HEK293 (cell line): Measurements from ENCODE around the gene NOL4L.

Source experiments
- CTCF ChIA-PET: fragments of 350-600 bp; formaldehyde crosslinking; extraction: SDS; loops from one replicate; lab custom pipeline; 2021; ENCODE audit warnings: antibody characterized with exemption; lab: Yijun Ruan, JAX
- POLR2A ChIA-PET: fragments of 300-600 bp; formaldehyde crosslinking; extraction: SDS; loops from one replicate; lab custom pipeline; 2020; ENCODE audit warnings: antibody characterized with exemption, inconsistent platforms; lab: Yijun Ruan, JAX
- H3K27ac ChIP-seq: fragments of 200-500 bp; sonication (Bioruptor generic); 2 replicates; pipeline ENCODE4 v1.5.1; 2014; ENCODE audit warnings: low read depth, low read length, control low read depth, inconsistent platforms; ENCODE audit errors: extremely low read depth
- H3K36me3 ChIP-seq, 2 experiments: fragments of 200-500 bp in 1 of 2; sonication (Bioruptor generic) in 1 of 2; 1 replicate in 1 of 2; 2 replicates in 1 of 2; pipeline ENCODE4 v1.5.1; 2014 to 2017; ENCODE audit warnings: inconsistent platforms in 2 of 2, low read length in 2 of 2; ENCODE audit not compliant: control insufficient read depth in 2 of 2, insufficient read depth in 1 of 2
- H3K4me1 ChIP-seq: fragments of 200-500 bp; sonication (Bioruptor generic); 2 replicates; pipeline ENCODE4 v1.5.1; 2014; ENCODE audit warnings: mild to moderate bottlenecking, low read length, inconsistent platforms; ENCODE audit not compliant: control insufficient read depth, insufficient read depth
- H3K4me3 ChIP-seq: 2 replicates; pipeline ENCODE4 v1.5.1; 2011; ENCODE audit warnings: low read depth, mild to moderate bottlenecking, control low read depth, low read length, moderate library complexity
- H3K9me3 ChIP-seq: fragments of 200-500 bp; sonication (Bioruptor generic); 2 replicates; pipeline ENCODE4 v1.5.1; 2014; ENCODE audit warnings: low read depth, low read length, inconsistent platforms; ENCODE audit not compliant: control insufficient read depth, insufficient read depth
- BCL11A ChIP-seq: fragments of 450-650 bp; formaldehyde crosslinking; IDR thresholded peaks from 2 replicates; pipeline ENCODE4 v1.5.1; 2016; ENCODE audit warnings: low read depth, missing biosample characterization, missing genetic modification characterization
- GLIS1 ChIP-seq: fragments of 450-650 bp; formaldehyde crosslinking; IDR thresholded peaks from 2 replicates; pipeline ENCODE4 v1.5.1; 2016; ENCODE audit warnings: missing biosample characterization, missing genetic modification characterization
- HIC1 ChIP-seq: fragments of 450-650 bp; formaldehyde crosslinking; IDR thresholded peaks from 2 replicates; pipeline ENCODE4 v1.5.1; 2016; ENCODE audit warnings: missing biosample characterization, missing genetic modification characterization
- MEIS1 ChIP-seq: sonication (generic); formaldehyde crosslinking; IDR thresholded peaks from 2 replicates; pipeline ENCODE4 v1.8.1; 2022; ENCODE audit warnings: missing genetic modification reagents, mild to moderate bottlenecking, borderline replicate concordance
- OVOL3 ChIP-seq: fragments of 450-650 bp; formaldehyde crosslinking; IDR thresholded peaks from 2 replicates; pipeline ENCODE4 v1.5.1; 2016; ENCODE audit warnings: missing biosample characterization, missing genetic modification characterization
- PRDM4 ChIP-seq: fragments of 450-650 bp; formaldehyde crosslinking; IDR thresholded peaks from 2 replicates; pipeline ENCODE4 v1.5.1; 2017; ENCODE audit warnings: missing biosample characterization, missing genetic modification characterization
- SETDB1 ChIP-seq: IDR thresholded peaks from one replicate; pipeline ENCODE4 v1.6.1; 2017; ENCODE audit warnings: mild to moderate bottlenecking, low read length, moderate library complexity, mixed read lengths; ENCODE audit not compliant: insufficient read length
- ZBTB10 ChIP-seq: fragments of 450-650 bp; formaldehyde crosslinking; IDR thresholded peaks from 2 replicates; pipeline ENCODE4 v1.5.1; 2016; ENCODE audit warnings: missing biosample characterization, missing genetic modification characterization
- ZNF202 ChIP-seq: fragments of 450-650 bp; formaldehyde crosslinking; IDR thresholded peaks from 2 replicates; pipeline ENCODE4 v1.5.1; 2016; ENCODE audit warnings: missing biosample characterization, missing genetic modification characterization, borderline replicate concordance
- ZNF23 ChIP-seq: fragments of 450-650 bp; formaldehyde crosslinking; IDR thresholded peaks from 2 replicates; pipeline ENCODE4 v1.5.1; 2016; ENCODE audit warnings: missing biosample characterization, missing genetic modification characterization, borderline replicate concordance
- ZNF248 ChIP-seq: fragments of 450-650 bp; formaldehyde crosslinking; IDR thresholded peaks from 2 replicates; pipeline ENCODE4 v1.5.1; 2017; ENCODE audit warnings: missing biosample characterization, missing genetic modification characterization
- ZNF302 ChIP-seq: fragments of 450-650 bp; formaldehyde crosslinking; IDR thresholded peaks from 2 replicates; pipeline ENCODE4 v1.5.1; 2016; ENCODE audit warnings: missing biosample characterization, missing genetic modification characterization, low read depth
- ZNF324 ChIP-seq: fragments of 450-650 bp; formaldehyde crosslinking; IDR thresholded peaks from 2 replicates; pipeline ENCODE4 v1.5.1; 2016; ENCODE audit warnings: missing biosample characterization, missing genetic modification characterization
- ZNF350 ChIP-seq: fragments of 450-650 bp; formaldehyde crosslinking; IDR thresholded peaks from 2 replicates; pipeline ENCODE4 v1.5.0; 2017; ENCODE audit warnings: missing biosample characterization, mild to moderate bottlenecking, missing genetic modification characterization
- ZNF529 ChIP-seq: fragments of 450-650 bp; formaldehyde crosslinking; IDR thresholded peaks from 2 replicates; pipeline ENCODE4 v1.5.1; 2017; ENCODE audit warnings: missing genetic modification characterization, missing biosample characterization; ENCODE audit not compliant: insufficient replicate concordance
- ZNF560 ChIP-seq: fragments of 450-650 bp; formaldehyde crosslinking; IDR thresholded peaks from 2 replicates; pipeline ENCODE4 v1.5.1; 2017; ENCODE audit warnings: missing biosample characterization, missing genetic modification characterization, borderline replicate concordance
- ZNF596 ChIP-seq: fragments of 450-650 bp; IDR thresholded peaks from 2 replicates; pipeline ENCODE4 v1.5.0; 2018; ENCODE audit warnings: missing biosample characterization, mild to moderate bottlenecking, missing genetic modification characterization, moderate library complexity
- ZNF626 ChIP-seq: fragments of 450-650 bp; sonication (Bioruptor Pico); formaldehyde crosslinking; IDR thresholded peaks from 2 replicates; pipeline ENCODE4 v1.5.1; 2018; ENCODE audit warnings: missing biosample characterization, missing genetic modification characterization, inconsistent platforms
- ZSCAN18 ChIP-seq: fragments of 450-650 bp; formaldehyde crosslinking; IDR thresholded peaks from 2 replicates; pipeline ENCODE4 v1.5.1; 2016; ENCODE audit warnings: missing biosample characterization, missing genetic modification characterization
- ZSCAN23 ChIP-seq: fragments of 450-650 bp; formaldehyde crosslinking; IDR thresholded peaks from 2 replicates; pipeline ENCODE4 v1.5.1; 2016; ENCODE audit warnings: missing biosample characterization, missing genetic modification characterization

Gene NOL4L

GRCh38 chr20:32519381-32519730, 65.8 kb downstream of the NOL4L start (continued):
- TF ChIP-seq ZSCAN18 (no peak), OVOL3 (tag by site-specific recombination) (no peak), GLIS1 (tag by site-specific recombination) (no peak), ZNF350 (no peak), ZNF626 (tag by site-specific recombination) (no peak), ZNF324 (tag by site-specific recombination) (no peak)

GRCh38 chr20:32518593-32519380, 66.3 kb downstream of the NOL4L start:
- no peak overlapping the region for H3K27ac ChIP-seq
- TF ChIP-seq ZNF248 (no peak), HIC1 (tag by site-specific recombination) (no peak), ZSCAN18 (no peak), ZNF529 (tag by site-specific recombination) (no peak), SETDB1 (no peak), ZNF560 (no peak), PRDM4 (tag by site-specific recombination) (no peak), BCL11A (no peak)
- peaks cover 0 to 3% of the 10 kb centered on the region in 2 experiments; a peak in 1 of 3 replicates for H3K36me3 ChIP-seq
- CTCF ChIA-PET: interaction anchor here (1.6 kb wide), 1 partner anchor 134 kb away, joined by 6 read pairs; no protein-coding TSS in a partner anchor
- no peaks in the 10 kb centered on the region; the same call in 1 of the 2 replicates for H3K4me1 ChIP-seq
- no peaks in the 10 kb centered on the region for H3K9me3 ChIP-seq
- no peak overlapping the region for H3K4me3 ChIP-seq
- POLR2A ChIA-PET: no interaction called here

- ChIA-PET CTCF (interaction anchor here (1.2 to 1.6 kb wide), 2 partner anchors 18 to 135 kb away, joined by 3 to 6 read pairs; no protein-coding TSS in a partner anchor), POLR2A (no interaction called here)
- Histone ChIP-seq H3K9me3 (no peaks in the 10 kb centered on the region), H3K36me3 (peaks cover 0 to 3% of the 10 kb centered on the region in 2 experiments; a peak in 1 of 3 replicates), H3K4me3 (no peak overlapping the region), H3K27ac (no peak overlapping the region), H3K4me1 (no peaks in the 10 kb centered on the region; the same call in 1 of the 2 replicates)
- no peak for TF ChIP-seq MEIS1 (CRISPR knock-in tag)
- no peak for TF ChIP-seq ZNF302 (tag by site-specific recombination)
- TF ChIP-seq ZBTB10 (tag by site-specific recombination): no peak
- TF ChIP-seq ZNF596 (tag by site-specific recombination): no peak
- no peak for TF ChIP-seq ZNF23 (tag by site-specific recombination)
- no peak for TF ChIP-seq ZSCAN23
- no peak for TF ChIP-seq ZNF202 (tag by site-specific recombination)
These were observed 67.1 kb downstream of the NOL4L start for GRCh38 chr20:32517914-32518592.
